GM21360 (cell line): ENCODE data around the gene GPR160.

Source experiments
- ATAC-seq: cut with Tn5 transposase; IDR thresholded peaks from one replicate; pipeline ENCODE4 v1.9.1; 2021; ENCODE audit warnings: mild to moderate bottlenecking, moderate library complexity; ENCODE audit not compliant: unreplicated experiment

GPR160 gene

DNA sequence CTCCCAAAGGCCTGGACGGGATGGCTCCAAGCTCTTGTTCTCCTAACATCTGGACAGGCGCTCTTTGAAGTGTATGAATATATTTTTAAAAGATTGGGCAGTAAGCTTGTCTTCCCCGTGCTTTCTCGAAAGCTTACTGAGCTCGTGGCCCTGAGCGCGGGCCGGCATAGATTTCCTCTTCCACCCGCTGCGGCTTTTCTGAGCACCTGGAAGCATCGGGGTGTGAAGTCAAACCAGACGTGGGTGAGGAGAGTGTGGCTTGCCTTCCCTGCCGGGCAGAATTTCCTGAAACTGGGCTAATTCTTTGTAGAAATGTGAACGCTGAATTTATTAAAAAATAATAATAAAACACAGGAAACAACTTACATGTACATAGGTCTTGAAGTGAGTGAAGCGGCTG is 25.9 kb downstream of the GPR160 start:
- no peak for ATAC-seq

DNA sequence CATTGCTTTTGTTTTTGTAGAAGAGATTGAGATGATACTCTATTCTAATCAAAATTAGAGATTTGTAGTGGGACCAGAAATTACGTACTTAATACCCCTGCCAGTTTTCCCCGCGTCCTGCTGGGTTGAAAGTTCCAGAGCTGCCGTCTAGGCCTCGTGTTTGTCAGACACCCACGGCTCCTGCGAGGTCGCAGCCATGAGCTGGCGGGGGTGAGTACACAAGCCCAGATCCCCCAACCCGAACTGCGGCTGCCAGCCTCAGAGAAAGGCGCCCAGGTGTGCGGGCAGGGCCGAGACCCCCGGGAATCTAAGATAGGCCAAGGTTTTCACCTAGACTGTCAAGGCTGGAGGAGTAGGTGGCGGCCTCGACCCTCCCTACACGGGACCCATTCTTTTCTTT is 26.3 kb downstream of the GPR160 start:
- no peak for ATAC-seq

DNA sequence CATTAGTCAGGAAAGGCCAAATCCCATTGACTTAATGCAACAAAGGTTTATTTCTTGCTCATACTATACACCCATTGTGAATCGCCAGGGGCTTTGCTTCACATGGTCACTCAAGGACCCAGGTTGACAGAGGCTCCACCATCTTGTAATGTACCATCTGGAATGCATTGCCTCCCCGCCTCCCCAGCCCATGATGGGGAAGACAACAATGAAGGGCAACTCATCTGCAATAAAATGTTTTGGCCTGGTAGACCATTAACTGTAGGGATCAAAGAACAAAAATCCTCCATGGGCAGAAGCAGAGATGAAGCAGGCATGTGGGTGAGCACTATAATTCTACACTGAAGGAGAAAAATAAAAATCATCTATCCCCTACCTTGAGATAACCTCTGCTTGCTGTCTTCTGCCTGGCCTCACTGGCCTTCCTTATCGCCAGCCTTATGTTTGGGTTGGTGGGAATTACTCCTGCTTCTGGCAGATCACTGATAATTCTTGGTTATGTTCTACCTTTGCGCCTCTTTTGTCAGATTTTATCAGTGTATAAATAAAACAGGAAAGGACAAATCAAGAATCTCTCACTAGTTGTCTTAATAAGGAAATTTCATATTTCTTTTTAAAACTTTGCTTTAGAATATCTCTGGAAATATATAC is 37.8 kb downstream of the GPR160 start:
- no peak for ATAC-seq

DNA sequence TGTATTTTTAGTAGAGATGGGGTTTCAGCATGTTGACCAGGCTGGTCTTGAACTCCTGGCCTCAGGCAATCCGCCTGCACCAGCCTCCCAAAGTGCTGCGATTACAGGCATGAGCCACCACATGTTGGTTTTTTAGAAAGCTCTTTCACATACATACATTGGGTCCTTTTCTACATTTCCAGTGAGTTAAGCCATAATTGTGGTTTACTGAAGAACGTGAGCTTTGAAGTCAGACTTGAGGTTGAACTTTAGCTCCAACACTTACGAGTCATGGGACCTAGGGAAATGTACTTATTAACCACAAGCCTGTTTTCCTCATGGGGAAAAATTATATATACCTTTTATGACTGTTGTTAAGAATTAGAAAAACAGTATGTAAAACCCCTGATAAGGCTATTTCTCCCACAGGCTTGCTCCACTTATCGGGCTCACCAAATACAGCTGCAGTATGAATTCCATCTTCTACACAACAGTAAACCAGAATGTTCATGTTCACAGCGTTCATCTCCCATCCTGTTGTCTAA is 39.0 kb downstream of the GPR160 start:
- ATAC-seq = no peak

DNA sequence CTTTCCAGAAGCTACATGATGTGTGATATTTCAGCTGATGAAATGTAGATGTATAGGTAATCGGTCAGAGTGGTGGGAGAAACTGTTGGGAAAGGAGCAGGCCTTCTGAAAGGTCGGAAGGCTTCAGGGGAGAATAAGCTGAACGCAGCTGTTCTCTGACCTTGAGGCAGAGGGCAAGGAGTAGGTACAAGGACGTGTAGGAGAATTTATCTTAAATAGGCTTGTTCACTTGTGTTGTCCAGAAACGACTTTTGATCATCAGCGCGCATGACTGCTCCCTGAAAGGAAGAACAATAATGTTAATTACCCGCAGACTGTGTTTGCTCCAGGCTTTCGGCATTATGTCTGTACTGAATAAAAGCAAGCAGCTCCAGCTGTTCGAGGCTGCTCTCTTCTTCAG is 39.6 kb downstream of the GPR160 start:
- ATAC-seq = no peak

DNA sequence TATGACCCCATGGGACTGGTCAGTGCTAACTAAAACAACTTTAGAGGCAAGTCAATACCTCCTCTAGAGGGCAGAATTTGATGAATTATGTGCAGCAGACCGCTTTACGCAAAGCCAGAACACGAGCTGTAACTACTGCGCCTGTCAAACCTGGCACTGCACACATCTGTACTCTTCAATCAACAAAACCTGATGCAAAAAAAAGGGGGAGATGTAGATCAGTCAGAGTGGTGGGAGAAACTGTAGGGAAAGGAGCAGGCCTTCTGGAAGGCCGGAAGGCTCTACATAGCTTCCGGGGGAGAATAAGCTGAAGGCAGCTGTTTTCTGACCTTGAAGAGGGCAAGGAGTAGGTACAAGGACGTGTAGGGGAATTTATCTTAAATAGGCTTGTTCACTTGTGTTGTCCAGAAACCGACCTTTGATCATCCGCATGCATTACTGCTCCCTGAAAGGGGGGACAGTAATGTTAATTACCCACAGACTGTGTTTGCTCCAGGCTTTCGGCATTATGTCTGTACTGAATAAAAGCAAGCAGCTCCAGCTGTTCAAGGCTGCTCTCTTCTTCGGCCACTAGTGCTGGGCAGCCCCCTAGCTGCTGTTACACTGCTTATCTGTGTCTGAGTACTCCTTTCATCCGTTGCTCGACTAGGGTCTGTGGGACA is 41.0 kb downstream of the GPR160 start:
- ATAC-seq = no peak

DNA sequence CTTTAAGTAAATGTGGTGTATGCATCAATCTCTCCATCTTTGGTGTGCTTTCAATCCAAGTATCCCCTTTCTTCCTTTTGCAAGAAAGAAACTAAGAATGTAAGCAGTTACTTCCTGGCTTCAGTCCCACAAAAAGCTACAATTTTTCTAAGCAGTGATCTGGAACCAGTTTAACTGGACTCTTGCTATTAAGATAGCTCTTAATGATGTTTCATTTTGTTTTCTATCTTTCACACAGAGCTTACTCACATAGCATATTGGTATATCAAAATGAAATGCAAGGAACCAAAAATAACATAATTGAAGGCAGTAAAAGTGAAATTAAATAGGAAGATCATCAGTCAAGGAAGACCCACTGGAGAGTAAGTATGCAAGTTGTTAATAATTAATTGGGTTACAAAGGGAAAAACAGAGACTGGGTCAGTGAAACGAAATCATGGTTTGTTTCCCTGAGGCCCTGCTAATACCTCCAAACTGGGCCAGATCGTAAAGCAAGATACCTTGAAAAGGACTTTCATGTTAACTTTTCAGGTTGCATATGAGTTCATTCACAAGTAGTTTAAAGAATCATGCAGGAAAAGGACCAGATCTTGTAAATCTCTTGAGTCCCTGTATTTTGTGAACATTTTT is 41.9 kb downstream of the GPR160 start:
- ATAC-seq = no peak

DNA sequence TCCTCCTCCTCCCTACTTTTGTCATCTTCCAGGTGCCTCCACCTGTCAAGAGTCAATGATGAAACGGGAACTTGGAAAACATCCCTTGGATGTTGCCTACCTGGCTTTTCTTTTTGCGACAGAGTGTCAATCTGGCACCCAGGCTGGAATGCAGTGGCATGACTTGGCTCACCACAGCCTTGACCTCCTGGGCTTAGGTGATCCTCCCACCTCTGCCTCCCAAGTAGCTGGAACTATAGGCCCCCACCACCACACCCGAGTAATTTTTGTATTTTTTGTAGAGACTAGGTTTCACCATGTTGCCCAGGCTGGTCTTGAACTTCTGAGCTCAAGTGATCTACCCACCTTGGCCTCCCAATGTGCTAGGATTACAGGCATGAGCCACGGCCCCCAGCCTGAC is 42.8 kb downstream of the GPR160 start:
- ATAC-seq = no peak

DNA sequence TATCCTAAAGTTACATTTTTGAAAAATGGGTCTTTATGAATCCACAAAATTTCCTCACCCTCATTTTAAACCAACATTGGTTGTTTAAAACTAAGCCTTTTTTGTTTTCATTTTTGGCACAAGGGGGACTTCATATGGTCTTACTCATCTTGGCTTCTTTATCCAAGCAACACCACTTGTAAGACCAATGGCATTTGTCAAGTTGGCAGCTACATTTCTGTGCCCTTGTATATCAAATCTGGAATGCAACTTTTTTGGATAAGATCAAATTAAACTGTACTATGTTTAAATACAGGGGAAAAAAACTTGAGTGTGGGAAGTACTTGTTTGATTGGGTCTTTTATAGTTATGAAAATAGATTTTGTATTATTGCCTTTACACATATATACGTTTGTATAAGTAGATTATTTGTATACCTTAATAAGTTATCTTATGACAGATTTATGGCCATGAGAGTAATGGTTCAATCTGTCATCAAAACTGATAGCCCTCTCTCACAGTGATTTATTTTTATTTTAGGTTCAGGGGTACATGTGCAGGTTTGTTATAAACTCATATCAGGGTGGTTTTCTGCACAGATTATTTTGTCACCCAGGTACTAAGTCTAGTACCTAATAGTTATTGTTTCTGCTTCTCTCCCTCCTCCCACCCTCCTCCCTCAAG is 43.4 kb downstream of the GPR160 start:
- ATAC-seq = no peak

DNA sequence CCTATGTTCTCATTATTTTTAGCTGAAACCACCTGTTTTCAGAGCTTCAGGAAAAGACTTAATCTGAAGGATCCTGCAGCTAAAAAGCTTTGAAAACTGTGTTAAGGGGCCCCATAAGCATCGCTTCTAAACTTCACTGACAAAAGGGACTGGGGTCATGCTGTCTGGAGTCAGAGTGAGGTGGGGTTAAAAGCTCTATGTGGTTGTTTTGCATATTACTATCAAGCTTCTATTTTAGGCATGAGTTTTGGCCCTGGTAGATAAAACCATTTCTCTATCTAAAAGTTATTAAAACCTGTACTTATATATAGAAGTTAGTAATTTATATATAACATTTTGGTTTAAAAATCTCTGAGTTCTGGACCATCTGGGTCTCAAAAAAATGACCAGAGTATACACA is 45.5 kb downstream of the GPR160 start:
- no peak for ATAC-seq

DNA sequence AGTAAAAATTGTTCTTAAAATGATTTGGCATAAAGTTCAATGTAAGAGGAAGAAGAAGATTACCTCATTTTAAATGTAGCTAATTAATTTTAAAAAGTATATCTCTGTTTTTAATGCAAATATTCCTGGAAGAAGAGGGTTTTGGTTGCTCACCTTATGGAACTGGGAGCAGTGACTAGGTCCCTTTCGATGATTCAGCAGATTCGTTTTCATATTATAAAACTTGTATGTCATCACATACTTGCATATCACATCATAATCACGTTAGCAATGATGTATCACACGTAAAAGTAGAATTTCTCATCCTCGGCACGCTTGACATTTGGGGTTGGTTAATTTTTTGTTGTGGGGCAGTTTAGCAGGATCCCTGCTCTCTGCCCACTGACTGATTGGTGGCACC is 47.6 kb downstream of the GPR160 start:
- ATAC-seq = no peak

DNA sequence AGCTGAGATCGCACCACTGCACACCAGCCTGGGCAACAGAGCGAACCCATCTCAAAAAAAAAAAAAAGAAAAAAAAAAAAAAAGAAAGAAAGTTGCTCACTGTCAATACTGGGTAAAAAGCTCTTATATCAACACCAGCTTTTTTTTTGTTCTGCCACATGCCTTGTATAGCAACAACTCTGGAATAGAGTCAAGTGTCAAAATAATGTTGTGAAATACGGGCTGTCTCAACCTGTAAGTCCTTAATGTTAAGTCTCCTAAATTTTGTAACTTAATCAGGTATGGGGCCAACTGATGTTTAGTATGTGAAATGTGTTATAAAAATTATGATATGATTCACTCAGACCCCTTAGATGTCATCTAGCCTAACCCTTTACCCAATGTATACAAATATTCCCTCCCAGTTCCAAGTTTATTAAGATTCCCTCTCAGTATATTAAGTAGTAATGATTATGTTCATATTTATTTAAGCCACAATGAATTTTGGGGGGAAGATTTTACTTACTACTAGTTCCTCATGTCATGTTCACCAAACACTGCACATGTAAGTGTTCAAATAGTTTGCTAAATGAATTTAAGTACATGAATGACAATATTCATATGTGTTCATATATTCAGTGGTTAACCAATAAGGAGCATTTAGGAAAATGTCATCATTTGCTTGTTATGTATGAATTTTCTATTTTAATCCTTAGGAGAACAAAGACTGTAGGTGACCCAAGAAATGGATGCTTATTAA is 52.2 kb downstream of the GPR160 start:
- ATAC-seq = no peak

DNA sequence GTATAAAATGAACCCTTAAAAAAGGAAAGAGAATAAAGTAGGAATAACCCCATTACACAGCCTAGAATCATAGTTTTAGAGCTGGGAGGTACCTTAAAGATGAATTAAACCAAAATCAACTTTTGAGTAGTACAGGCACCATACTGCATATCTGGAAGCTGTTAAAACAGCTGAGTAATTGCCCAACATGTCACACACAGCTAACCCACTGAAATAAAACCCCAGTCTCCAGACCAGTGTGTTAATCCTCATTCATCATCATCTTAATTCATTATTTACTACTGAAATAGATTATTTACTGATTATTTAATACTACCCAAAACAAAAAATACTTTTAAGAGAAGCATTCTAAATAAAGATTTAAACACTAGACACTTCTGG is 52.8 kb downstream of the GPR160 start:
- ATAC-seq = no peak

DNA sequence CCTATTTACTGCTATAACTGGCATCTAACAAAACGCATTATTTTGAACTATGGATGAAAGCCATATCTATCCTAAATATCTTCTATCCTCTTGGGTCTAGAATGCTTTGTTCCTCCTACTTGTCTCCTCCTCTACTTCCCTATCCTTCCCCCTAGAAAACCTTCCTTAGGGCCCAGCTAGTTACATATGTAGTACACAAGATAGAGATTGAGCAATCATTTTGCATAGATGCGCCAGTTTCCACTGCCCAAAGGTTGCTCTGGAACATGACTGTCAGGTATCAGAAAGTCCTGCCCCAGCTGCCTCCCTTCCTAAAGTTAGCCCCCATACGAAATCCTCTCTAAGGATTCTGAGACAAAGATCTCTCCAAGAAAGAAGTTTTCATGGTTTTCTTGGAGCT is 55.1 kb downstream of the GPR160 start:
- no peak for ATAC-seq

DNA sequence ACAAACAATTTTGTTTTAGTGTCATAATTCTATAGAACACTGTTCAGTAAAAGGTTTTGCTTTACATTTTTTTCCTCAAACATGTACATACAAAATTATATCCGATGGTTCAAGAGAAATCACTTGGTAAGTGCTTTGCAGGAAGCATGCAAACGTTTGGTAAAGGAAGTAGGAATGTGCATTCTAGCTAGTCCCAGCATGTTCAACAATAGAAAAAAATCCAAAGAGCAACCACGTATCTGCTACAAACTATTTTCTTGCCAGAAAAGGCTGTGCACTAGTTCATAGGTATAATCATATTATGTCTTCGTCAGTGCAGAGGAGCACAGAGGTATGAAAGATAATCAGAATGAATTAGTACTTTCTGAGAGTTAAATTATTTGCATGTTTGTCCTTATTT is 58.0 kb downstream of the GPR160 start:
- no peak for ATAC-seq

DNA sequence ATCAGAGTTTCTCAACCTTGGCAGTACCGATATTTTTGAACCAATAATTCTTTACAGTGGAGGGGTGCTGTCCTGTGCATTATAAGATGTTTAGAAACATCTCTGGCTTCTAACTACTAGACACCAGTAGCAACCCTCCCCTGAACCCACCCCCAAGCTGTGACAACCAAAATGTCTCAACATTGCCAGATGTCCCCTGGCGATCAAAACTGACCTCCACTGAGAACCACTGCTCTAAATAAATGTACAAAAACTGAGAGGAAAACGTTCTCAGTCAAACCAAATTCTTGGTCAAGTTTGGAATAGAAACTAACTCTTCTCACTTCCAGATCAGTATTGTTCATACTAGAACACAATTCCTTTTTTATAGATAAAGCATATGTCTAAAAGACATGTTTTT is 58.5 kb downstream of the GPR160 start:
- no peak for ATAC-seq

DNA sequence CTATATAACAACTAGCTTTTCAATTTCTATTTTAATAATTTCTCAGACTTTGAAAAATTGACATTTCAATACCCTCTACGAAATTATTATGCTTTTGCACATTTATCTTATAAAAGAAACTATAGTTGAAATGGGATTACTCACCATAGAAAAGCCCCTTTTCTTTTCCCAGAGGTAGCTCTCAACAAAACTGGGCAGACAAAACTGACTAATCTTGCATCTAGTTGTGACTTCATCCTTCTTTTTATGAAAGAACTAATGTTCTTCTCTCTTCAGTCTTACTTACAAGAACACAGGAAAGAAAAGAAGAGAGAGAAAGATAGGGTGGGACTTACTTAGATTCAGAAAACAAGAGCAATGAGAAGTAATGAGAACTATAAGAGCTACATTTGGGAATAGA is 61.0 kb downstream of the GPR160 start:
- no peak for ATAC-seq

DNA sequence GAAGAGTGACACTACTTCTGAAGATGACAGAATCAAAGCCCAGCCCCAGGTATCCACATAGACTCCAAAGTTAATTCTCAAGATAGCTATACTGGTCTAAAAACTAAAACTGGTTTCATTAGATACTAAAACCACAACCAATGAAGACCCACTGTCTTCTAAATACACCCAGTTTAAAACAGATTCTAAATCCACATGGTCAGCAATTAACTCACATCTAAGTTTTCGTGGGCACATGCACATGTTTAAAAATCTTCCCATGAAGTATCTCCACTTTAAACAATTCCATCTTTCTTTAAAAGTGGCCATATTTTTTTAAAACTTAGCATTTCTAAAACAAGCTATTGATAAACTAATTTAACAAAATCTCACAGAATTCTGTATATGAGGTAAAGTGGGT is 63.1 kb downstream of the GPR160 start:
- no peak for ATAC-seq

DNA sequence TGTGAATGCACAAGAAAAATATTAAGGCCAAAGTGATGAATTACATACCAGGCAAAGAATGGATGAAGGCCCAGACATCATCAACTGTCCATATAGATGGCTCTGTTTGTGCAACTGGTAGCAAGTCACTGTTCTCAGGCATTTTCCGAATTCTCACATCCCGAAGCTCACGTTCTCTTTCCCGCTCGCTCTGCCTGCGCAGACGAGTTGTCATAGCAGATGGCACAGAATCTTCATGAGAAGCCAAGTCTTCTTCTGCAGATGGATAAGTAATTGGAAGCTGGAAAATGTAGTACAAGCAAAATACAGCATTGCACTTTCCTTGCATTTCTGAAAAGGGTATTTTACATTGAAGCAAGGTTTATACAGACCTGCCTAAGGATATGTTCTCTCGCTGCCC is 64.6 kb downstream of the GPR160 start:
- no peak for ATAC-seq

DNA sequence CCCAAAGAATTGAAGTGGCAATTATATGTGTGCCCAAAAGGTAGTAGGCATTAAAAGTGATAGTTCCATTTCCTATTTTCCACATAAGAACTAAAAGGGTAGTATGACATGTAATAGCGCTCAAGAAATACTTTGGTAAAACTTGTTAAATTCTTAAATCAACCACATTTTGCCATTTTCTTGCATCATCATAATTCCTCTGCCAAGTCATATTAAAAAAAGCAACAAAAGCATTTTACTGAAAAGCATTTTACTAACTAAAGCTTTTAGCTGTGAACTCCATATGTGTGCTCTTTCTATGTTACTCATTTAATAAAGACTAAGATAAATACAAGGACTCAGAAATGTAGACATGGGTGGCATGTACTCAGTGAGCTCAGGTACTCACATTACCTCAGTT is 70.1 kb downstream of the GPR160 start:
- no peak for ATAC-seq

DNA sequence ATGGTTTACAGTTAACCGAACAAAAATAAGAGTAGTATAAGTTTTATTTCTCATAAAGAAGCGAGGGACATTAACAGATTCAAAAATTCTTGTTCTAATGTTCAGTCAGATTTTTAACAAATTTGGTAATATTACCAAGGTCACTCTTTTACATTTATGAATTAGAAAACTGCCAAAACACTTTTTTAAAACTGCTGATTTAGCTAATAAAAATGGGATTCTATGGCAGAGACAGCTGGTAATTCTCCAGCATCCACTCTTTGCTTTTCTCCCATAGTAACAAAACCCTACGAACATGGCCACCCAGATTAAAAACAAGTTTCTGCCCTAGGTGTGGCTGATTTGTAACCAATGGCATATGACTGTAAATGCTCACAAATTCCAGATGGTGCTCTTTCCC is 71.2 kb downstream of the GPR160 start:
- no peak for ATAC-seq
